HUES64 (cell line): Measurements from ENCODE around the gene JAML.

Experiments used
- H3K27ac ChIP-seq: 2 replicates; pipeline ENCODE4 v1.7.0; 2013; ENCODE audit warnings: low read depth, low read length, inconsistent platforms
- H3K27me3 ChIP-seq: 2 replicates; pipeline ENCODE4 v1.6.1; 2013; ENCODE audit warnings: mild to moderate bottlenecking, low read length; ENCODE audit not compliant: insufficient read depth
- H3K36me3 ChIP-seq: 2 replicates; pipeline ENCODE4 v1.6.1; 2013; ENCODE audit warnings: mild to moderate bottlenecking, low read length; ENCODE audit not compliant: insufficient read depth
- H3K4me1 ChIP-seq: 2 replicates; pipeline ENCODE4 v1.6.1; 2013; ENCODE audit warnings: mild to moderate bottlenecking, low read length, moderate library complexity; ENCODE audit not compliant: insufficient read depth
- H3K4me3 ChIP-seq: 2 replicates; pipeline ENCODE4 v1.5.1; 2013; ENCODE audit warnings: mild to moderate bottlenecking, low read length, moderate library complexity
- H3K9ac ChIP-seq: 2 replicates; pipeline ENCODE4 v1.6.1; 2013; ENCODE audit warnings: mild to moderate bottlenecking, low read depth, low read length
- H3K9me3 ChIP-seq: 2 replicates; pipeline ENCODE4 v1.6.1; 2013; ENCODE audit warnings: low read depth, low read length; ENCODE audit not compliant: insufficient read depth
- WGBS: fragments of 150-250, 120-280 bp; methylation state at CpG from one replicate; pipeline ENCODE4 v1.1.7; 2013; ENCODE audit warnings: missing lambda C conversion rate; 5-methylcytosine and 5-hydroxymethylcytosine counted together

JAML gene

GRCh38 chr11:118238929-118239328 is 14.1 kb upstream of the JAML start:
- Histone ChIP-seq H3K9ac (no peak overlapping the region), H3K4me1 (0 out of 2 replicates have a peak, but pooled peaks cover 8% of the 10 kb centered on the region), H3K27ac (no peak overlapping the region), H3K27me3 (no peaks in the 10 kb centered on the region), H3K36me3 (no peaks in the 10 kb centered on the region), H3K9me3 (no peaks in the 10 kb centered on the region), H3K4me3 (no peak overlapping the region)
- 91% methylated on average over 1 of the region's 1 CpG for WGBS

GRCh38 chr11:118238421-118238820 is 13.6 kb upstream of the JAML start:
- Histone ChIP-seq H3K9ac (no peak overlapping the region), H3K9me3 (no peaks in the 10 kb centered on the region), H3K27me3 (no peaks in the 10 kb centered on the region), H3K4me3 (no peak overlapping the region), H3K4me1 (0 out of 2 replicates have a peak, but pooled peaks cover 8% of the 10 kb centered on the region), H3K27ac (no peak overlapping the region), H3K36me3 (no peaks in the 10 kb centered on the region)
- WGBS, result 81% methylated on average over 2 of the region's 2 CpGs

- Histone ChIP-seq H3K36me3 (no peaks in the 10 kb centered on the region), H3K27me3 (no peaks in the 10 kb centered on the region), H3K27ac (no peak overlapping the region), H3K4me1 (0 out of 2 replicates have a peak, but pooled peaks cover 8% of the 10 kb centered on the region), H3K4me3 (no peak overlapping the region), H3K9me3 (no peaks in the 10 kb centered on the region), H3K9ac (no peak overlapping the region)
- WGBS, result 87% methylated on average over 2 of the region's 2 CpGs
These were observed 11.4 kb upstream of the JAML start for GRCh38 chr11:118236170-118236569.

DNA sequence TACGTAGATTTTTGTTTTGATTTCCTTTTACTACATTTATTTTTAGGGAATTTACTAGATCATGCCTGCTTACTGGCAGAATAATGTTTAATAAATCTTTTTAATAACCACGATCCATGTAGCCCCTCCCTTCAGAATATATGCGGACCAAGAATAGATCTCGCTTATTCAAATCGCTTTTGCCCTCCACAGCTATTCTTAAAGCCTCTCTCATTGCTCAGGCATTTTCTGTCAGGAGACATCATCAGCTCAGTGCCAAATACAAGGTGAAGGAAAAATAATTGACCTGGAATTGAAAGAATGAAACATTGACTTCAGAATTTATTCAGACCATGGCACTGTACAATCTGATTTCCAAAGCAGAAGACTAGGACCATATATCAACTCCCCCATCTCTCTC is 10.0 kb upstream of the JAML start:
- Histone ChIP-seq H3K9ac (no peak overlapping the region), H3K27ac (no peak overlapping the region), H3K9me3 (no peaks in the 10 kb centered on the region), H3K27me3 (no peaks in the 10 kb centered on the region), H3K4me1 (0 out of 2 replicates have a peak, but pooled peaks cover 8% of the 10 kb centered on the region), H3K4me3 (no peak overlapping the region), H3K36me3 (no peaks in the 10 kb centered on the region)
- 96% methylated on average over 4 of the region's 5 CpGs for WGBS

DNA sequence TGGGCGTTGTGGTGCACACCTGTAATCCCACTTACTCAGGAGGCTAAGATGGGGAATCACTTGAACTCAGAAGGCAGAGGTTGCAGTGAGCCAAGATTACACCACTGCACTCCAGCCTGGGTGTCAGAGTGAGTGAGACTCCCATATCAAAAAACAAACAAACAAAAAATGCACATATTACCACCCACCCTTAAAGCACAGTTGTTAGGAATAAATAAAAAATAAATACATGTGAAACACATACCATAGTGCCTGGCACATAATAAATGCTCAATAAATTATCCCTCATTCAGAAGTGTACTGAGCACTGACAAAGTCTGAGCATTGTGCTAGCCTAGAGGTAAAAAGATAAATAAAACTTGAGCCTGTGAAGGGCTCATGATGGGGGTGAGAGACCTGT is 9.0 kb upstream of the JAML start:
- no peak overlapping the region for H3K4me3 ChIP-seq
- H3K9ac ChIP-seq, result no peak overlapping the region
- no peaks in the 10 kb centered on the region for H3K27me3 ChIP-seq
- H3K9me3 ChIP-seq, result no peaks in the 10 kb centered on the region
- no peak overlapping the region for H3K27ac ChIP-seq
- H3K4me1 ChIP-seq, result 0 out of 2 replicates have a peak, but pooled peaks cover 3% of the 10 kb centered on the region
- 95% methylated on average over 1 of the region's 1 CpG for WGBS
- H3K36me3 ChIP-seq, result no peaks in the 10 kb centered on the region

DNA sequence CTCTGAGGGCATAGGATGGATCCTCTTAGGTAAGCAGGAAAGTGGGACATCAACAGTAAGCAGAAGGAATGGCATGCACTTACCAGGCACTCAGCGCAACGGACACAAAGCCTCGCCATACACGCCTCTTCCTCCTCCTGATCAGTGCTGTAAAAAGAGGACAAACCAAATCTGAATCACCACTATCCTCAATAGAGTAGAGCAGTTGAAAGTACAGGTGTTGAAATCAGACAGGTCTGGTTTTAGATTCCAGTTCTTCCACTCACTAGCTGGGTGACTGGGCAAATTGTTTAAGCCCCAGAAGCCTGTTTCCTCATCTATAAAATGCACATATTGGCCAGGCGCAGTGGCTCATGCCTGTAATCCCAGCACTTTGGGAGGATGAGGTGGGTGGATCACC is 8.6 kb upstream of the JAML start:
- Histone ChIP-seq H3K36me3 (no peaks in the 10 kb centered on the region), H3K9ac (no peak overlapping the region), H3K4me1 (no peaks in the 10 kb centered on the region), H3K4me3 (no peak overlapping the region), H3K9me3 (no peaks in the 10 kb centered on the region), H3K27me3 (no peaks in the 10 kb centered on the region), H3K27ac (no peak overlapping the region)
- 87% methylated on average over 5 of the region's 5 CpGs for WGBS

DNA sequence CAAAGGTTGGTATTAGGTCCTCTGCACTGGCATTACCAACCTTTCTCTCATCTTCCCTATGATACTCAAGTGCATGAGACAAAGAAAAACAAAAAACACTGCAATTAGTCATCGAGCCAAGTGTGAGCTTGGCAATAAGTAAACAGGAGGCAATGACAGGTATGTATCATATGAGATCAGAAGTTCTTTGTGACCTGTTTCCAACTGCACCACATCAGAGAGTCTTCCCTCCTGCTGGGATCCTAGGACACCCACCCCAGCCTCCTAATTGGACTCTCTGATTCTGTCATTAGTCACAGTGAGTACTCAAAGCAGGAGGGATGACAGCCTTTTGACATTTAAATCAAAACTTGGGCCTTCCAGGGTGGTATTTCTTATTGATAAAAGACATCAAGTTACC is 7.8 kb upstream of the JAML start:
- WGBS, result 83% methylated on average over 1 of the region's 1 CpG

DNA sequence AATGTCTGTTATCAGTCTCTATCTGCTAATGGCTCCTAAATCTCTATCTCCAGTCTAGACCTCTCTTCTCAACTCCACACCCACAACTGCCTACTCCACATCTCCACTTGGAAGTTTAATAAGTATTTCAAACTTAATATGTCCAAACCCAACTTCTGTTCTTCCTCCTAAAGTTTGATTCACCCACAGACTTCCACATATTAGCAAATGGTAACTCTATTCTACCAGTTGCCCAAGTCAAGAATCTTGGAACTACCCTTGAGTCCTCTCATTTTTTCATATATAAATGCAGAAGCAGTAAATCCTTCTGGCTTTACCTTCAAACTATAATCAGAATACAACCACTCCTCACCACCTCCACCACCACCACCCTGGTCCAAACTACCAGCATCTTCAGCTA is 6.7 kb upstream of the JAML start:
- H3K27ac ChIP-seq, result no peak overlapping the region
- H3K9ac ChIP-seq, result no peak overlapping the region
- no peaks in the 10 kb centered on the region for H3K4me1 ChIP-seq
- peaks cover 3% of the 10 kb centered on the region; the same call in 1 of the 2 replicates for H3K27me3 ChIP-seq
- no peak overlapping the region for H3K4me3 ChIP-seq
- no peaks in the 10 kb centered on the region for H3K9me3 ChIP-seq
- H3K36me3 ChIP-seq, result no peaks in the 10 kb centered on the region

More for the DNA sequence above, 7.8 kb upstream of the JAML start:
- no peak overlapping the region for H3K9ac ChIP-seq
- no peak overlapping the region for H3K4me3 ChIP-seq
- H3K27me3 ChIP-seq, result no peaks in the 10 kb centered on the region
- H3K9me3 ChIP-seq, result no peaks in the 10 kb centered on the region
- H3K27ac ChIP-seq, result no peak overlapping the region
- no peaks in the 10 kb centered on the region for H3K4me1 ChIP-seq
- H3K36me3 ChIP-seq, result no peaks in the 10 kb centered on the region

DNA sequence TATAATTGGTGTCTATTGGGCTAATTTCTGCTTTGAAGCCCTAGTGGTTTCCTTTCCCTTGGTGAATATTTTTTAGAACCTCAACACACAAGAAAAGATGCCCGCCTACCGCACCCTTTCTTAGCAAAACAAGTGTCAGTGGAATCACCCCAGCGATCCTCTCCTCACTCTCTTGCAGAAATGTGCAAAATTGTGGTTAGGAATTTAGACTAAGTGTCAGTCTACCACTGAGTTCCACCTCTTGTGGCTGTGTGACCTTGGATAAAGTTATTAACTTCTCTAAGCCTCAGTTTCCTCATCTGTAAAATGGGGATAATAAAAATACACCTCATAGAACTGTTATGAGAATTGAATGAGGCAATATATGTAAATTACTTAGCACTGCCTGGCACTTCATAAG is 5.3 kb upstream of the JAML start:
- Histone ChIP-seq H3K9ac (no peak overlapping the region), H3K36me3 (no peaks in the 10 kb centered on the region), H3K27me3 (peaks cover 3% of the 10 kb centered on the region; the same call in 1 of the 2 replicates), H3K27ac (no peak overlapping the region), H3K4me1 (no peaks in the 10 kb centered on the region), H3K4me3 (no peak overlapping the region), H3K9me3 (no peaks in the 10 kb centered on the region)
- WGBS, result 94% methylated on average over 3 of the region's 3 CpGs

DNA sequence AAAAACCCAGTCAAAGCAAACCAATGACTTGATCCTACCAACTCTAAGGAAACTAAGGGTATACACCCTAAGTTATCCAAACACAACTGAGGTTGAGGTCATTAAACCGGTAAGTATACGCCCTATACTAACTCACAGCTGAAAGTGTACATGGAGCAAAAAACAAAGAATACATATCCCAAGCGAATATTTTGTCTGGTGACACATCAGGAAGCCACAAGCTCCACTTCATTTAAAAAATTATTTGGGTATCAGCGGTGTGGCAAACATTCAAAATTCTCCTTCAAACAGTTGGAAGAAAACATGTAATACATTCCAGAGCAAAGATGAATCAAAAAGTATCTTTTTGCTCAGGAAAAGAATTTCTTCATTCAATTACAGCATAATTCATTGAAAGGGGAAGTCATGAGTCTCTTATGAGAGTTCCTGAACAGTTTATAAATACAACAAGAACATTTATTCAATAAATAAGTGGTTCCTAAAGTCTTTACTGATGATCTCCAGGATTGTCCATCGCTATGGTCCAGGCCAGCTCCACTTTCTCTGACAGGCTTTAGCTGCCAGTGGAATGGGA is 4.5 kb upstream of the JAML start:
- no peaks in the 10 kb centered on the region for H3K4me1 ChIP-seq
- 92% methylated on average over 5 of the region's 5 CpGs for WGBS
- H3K9me3 ChIP-seq, result no peaks in the 10 kb centered on the region
- H3K27ac ChIP-seq, result no peak overlapping the region
- H3K4me3 ChIP-seq, result no peak overlapping the region
- H3K36me3 ChIP-seq, result no peaks in the 10 kb centered on the region
- H3K9ac ChIP-seq, result no peak overlapping the region
- peaks cover 3% of the 10 kb centered on the region; the same call in 1 of the 2 replicates for H3K27me3 ChIP-seq

- Histone ChIP-seq H3K4me1 (no peaks in the 10 kb centered on the region), H3K36me3 (no peaks in the 10 kb centered on the region), H3K4me3 (no peak overlapping the region), H3K27ac (no peak overlapping the region), H3K9me3 (no peaks in the 10 kb centered on the region), H3K27me3 (peaks cover 3% of the 10 kb centered on the region; the same call in 1 of the 2 replicates), H3K9ac (no peak overlapping the region)
- WGBS, result 96% methylated on average over 6 of the region's 8 CpGs
These were observed 3.3 kb upstream of the JAML start for GRCh38 chr11:118227865-118228785.
